OCI-LY3 (cell line): ENCODE data around the gene CCL20.

Experiments
- H2AFZ ChIP-seq: fragments of 200-600, 300-600 bp; shearing (Covaris generic); 2 replicates; pipeline ENCODE4 v1.6.0; 2014; ENCODE audit warnings: antibody characterized with exemption, low read depth, low read length
- H3K27ac ChIP-seq: fragments of 200-600, 300-600 bp; sonication (generic); 2 replicates; pipeline ENCODE4 v1.5.1; 2014; ENCODE audit warnings: mild to moderate bottlenecking, low read length, moderate library complexity, mixed read lengths
- H3K27me3 ChIP-seq: fragments of 200-600, 300-600 bp; sonication (generic); 2 replicates; pipeline ENCODE4 v1.6.1; 2014; ENCODE audit warnings: low read depth, low read length, mixed read lengths
- H3K36me3 ChIP-seq: fragments of 200-600, 300-600 bp; sonication (generic); replicated peaks from 2 replicates; pipeline ENCODE3; 2014; ENCODE audit warnings: low read depth, low read length, mixed read lengths
- H3K4me1 ChIP-seq: fragments of 300-600, 200-600 bp; sonication (generic); 2 replicates; pipeline ENCODE4 v1.6.1; 2014; ENCODE audit warnings: low read length, mixed read lengths
- H3K4me2 ChIP-seq: fragments of 200-600, 300-600 bp; sonication (generic); 2 replicates; pipeline ENCODE4 v1.6.1; 2014; ENCODE audit warnings: low read length, mixed read lengths
- H3K4me3 ChIP-seq: fragments of 300-600, 200-600 bp; sonication (generic); 2 replicates; pipeline ENCODE4 v1.5.1; 2014; ENCODE audit warnings: antibody characterized with exemption, mild to moderate bottlenecking, low read length, moderate library complexity
- H3K79me2 ChIP-seq: fragments of 300-600, 200-600 bp; shearing (Covaris generic); 2 replicates; pipeline ENCODE4 v1.6.1; 2014; ENCODE audit warnings: mild to moderate bottlenecking, low read length, mixed read lengths
- H3K9ac ChIP-seq: fragments of 300-600, 200-600 bp; shearing (Covaris generic); 2 replicates; pipeline ENCODE4 v1.6.0; 2014; ENCODE audit warnings: mild to moderate bottlenecking, low read length, moderate library complexity
- H3K9me3 ChIP-seq: fragments of 200-600, 300-600 bp; shearing (Covaris generic); 2 replicates; pipeline ENCODE4 v1.6.1; 2014; ENCODE audit warnings: low read length, mixed read lengths; ENCODE audit not compliant: insufficient read depth
- H4K20me1 ChIP-seq: fragments of 200-600, 300-600 bp; sonication (generic); 2 replicates; pipeline ENCODE4 v1.6.1; 2016; ENCODE audit warnings: low read length, mixed read lengths; ENCODE audit not compliant: insufficient read depth
- CTCF ChIP-seq: fragments of 200-600, 300-600 bp; sonication (generic); IDR thresholded peaks from 2 replicates; pipeline ENCODE4 v1.5.1; 2014; ENCODE audit warnings: antibody characterized with exemption, low read length, low read depth
- EZH2phosphoT487 ChIP-seq: fragments of 200-600 bp; shearing (Covaris generic); IDR thresholded peaks from 2 replicates; pipeline ENCODE4 v1.6.1; 2018; ENCODE audit warnings: antibody characterized with exemption, mixed run types, low read depth

CCL20 gene, protein sequence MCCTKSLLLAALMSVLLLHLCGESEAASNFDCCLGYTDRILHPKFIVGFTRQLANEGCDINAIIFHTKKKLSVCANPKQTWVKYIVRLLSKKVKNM

GRCh38 chr2:227813562-227814353 lies at the start of gene CCL20:
CCL20 (plus strand) TSS chr2:227813842; CDS start chr2:227813912, 70 bp downstream.
- no peaks in the 10 kb centered on the region for H3K9me3 ChIP-seq
- H3K36me3 ChIP-seq: no peaks in the 10 kb centered on the region
- H2AFZ ChIP-seq: no peak within 1 kb of the TSS
- H3K4me3 ChIP-seq: no peak within 1 kb of the TSS
- H4K20me1 ChIP-seq: no peaks in the 10 kb centered on the region
- H3K79me2 ChIP-seq: no peaks in the 10 kb centered on the region
- TF ChIP-seq EZH2phosphoT487 (no peak), CTCF (no peak)
- no peaks in the 10 kb centered on the region for H3K4me1 ChIP-seq
- no peak within 1 kb of the TSS for H3K27ac ChIP-seq
- no peak within 1 kb of the TSS for H3K9ac ChIP-seq
- no peak within 1 kb of the TSS for H3K4me2 ChIP-seq
- no peaks in the 10 kb centered on the region for H3K27me3 ChIP-seq

- TF ChIP-seq EZH2phosphoT487 (no peak), CTCF (no peak)
- H3K79me2 ChIP-seq: no peaks in the 10 kb centered on the region
- no peak overlapping the region for H3K9ac ChIP-seq
- no peaks in the 10 kb centered on the region for H4K20me1 ChIP-seq
- no peaks in the 10 kb centered on the region for H3K9me3 ChIP-seq
- H3K4me1 ChIP-seq: no peaks in the 10 kb centered on the region
- H3K36me3 ChIP-seq: no peaks in the 10 kb centered on the region
- no peak overlapping the region for H3K27ac ChIP-seq
- H2AFZ ChIP-seq: no peak overlapping the region
- no peaks in the 10 kb centered on the region for H3K27me3 ChIP-seq
- H3K4me3 ChIP-seq: no peak overlapping the region
- no peak overlapping the region for H3K4me2 ChIP-seq
Observed at GRCh38 chr2:227765788-227766372, 47.8 kb upstream of the CCL20 start.

DNA sequence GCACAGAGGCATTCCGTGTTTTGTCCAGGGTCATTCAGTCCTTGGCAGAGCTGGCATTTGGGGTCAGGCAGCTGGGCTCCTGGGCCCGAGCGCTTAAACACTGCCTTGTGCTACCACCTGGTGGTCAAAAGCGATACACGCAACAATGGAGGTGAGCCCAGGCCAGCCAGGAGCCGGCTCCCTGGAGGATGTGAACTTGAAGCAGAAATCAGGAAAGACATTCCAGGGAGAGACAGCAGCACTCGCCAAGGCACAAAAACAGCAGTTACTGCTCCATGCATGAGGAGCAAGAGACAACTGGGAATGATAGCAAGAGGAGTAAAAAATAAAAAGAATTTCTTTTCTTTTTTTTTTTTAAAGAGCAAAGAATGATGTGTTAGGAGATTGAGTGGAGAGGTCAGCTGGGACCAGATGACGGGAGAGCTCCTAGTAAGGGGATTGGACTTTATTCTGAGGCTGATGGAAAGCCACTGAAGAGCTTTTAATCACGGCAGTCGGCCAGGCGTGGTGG lies 47.2 kb upstream of the CCL20 start:
- TF ChIP-seq CTCF: peak; percentile 76
- no peak for TF ChIP-seq EZH2phosphoT487
- H3K4me3 ChIP-seq: no peak overlapping the region
- no peaks in the 10 kb centered on the region for H3K4me1 ChIP-seq
- H3K9ac ChIP-seq: no peak overlapping the region
- H3K27me3 ChIP-seq: no peaks in the 10 kb centered on the region
- no peaks in the 10 kb centered on the region for H3K9me3 ChIP-seq
- no peaks in the 10 kb centered on the region for H3K36me3 ChIP-seq
- no peak overlapping the region for H3K27ac ChIP-seq
- H2AFZ ChIP-seq: no peak overlapping the region
- H3K79me2 ChIP-seq: no peaks in the 10 kb centered on the region
- H3K4me2 ChIP-seq: no peak overlapping the region
- H4K20me1 ChIP-seq: no peaks in the 10 kb centered on the region

DNA sequence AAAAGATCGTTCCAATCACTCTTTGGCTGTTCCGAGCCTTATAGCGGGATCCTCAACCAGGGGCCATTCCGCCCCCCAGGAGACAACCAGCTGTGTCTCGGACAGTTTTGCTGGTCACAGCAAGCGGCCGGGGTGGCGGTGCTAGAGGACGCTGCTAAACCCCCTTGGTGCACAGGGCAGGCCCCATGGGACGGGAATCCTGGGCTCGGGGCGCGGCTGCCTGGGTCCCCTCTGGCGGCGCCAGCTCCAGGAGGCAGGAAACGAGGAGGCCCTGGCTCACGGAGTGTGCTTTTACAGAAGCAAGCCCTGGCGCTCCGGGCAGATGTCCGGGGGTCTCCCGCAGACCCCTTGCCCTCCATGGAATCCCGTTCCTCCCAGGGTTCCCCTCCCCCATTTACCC lies 45.8 kb upstream of the CCL20 start:
- Histone ChIP-seq H2AFZ (no peak overlapping the region), H3K9ac (no peak overlapping the region), H3K4me1 (no peaks in the 10 kb centered on the region), H4K20me1 (no peaks in the 10 kb centered on the region), H3K27ac (no peak overlapping the region), H3K4me3 (no peak overlapping the region), H3K4me2 (no peak overlapping the region), H3K79me2 (no peaks in the 10 kb centered on the region), H3K36me3 (no peaks in the 10 kb centered on the region), H3K27me3 (no peaks in the 10 kb centered on the region), H3K9me3 (no peaks in the 10 kb centered on the region)
- TF ChIP-seq CTCF: no peak
- no peak for TF ChIP-seq EZH2phosphoT487
